Astrocyte (in vitro differentiated cells and primary cell): ENCODE data around the gene STC2. TPM values are rescaled to one million over a fixed set of nuclear protein-coding genes. Genes with fewer than 3 reads are reported as not detected.
A peak's percentile ranks its signal among the peaks of the same experiment; 100 is the strongest.
"Not testable (repeated sequence)": the region's sequence is repeated elsewhere in the genome, so short reads cannot be mapped to it uniquely, and the experiment has no call there.

Experiments used
- DNase-seq: peaks from one replicate; pipeline ENCODE4 v3.0.0-alpha.2; 2010; ENCODE audit warnings: low read depth
- FAIRE-seq: peaks from 2 replicates; lab custom pipeline; 2011; peaks lifted over from hg19 to GRCh38; lab: Jason Lieb, UNC
- H2AFZ ChIP-seq: 2 replicates; pipeline ENCODE4 v1.6.0; 2012; ENCODE audit warnings: low read depth, low read length, inconsistent platforms
- H3K27ac ChIP-seq: 2 replicates; pipeline ENCODE4 v1.5.1; 2011; ENCODE audit warnings: low read depth, low read length, inconsistent platforms
- H3K27me3 ChIP-seq: 2 replicates; pipeline ENCODE4 v1.6.0; 2011; ENCODE audit warnings: low read length, inconsistent platforms; ENCODE audit not compliant: insufficient read depth
- H3K36me3 ChIP-seq: 2 replicates; pipeline ENCODE4 v1.5.1; 2011; ENCODE audit warnings: low read length, inconsistent platforms; ENCODE audit not compliant: insufficient read depth
- H3K4me1 ChIP-seq: 2 replicates; pipeline ENCODE4 v1.5.1; 2011; ENCODE audit warnings: low read length, inconsistent platforms; ENCODE audit not compliant: insufficient read depth
- H3K4me2 ChIP-seq: 2 replicates; pipeline ENCODE4 v1.6.0; 2012; ENCODE audit warnings: low read length, inconsistent platforms
- H3K4me3 ChIP-seq: 2 replicates; pipeline ENCODE4 v1.5.1; 2011; ENCODE audit warnings: low read depth, mild to moderate bottlenecking, low read length, inconsistent platforms; ENCODE audit not compliant: insufficient read depth
- H3K79me2 ChIP-seq: 2 replicates; pipeline ENCODE4 v1.6.0; 2012; ENCODE audit warnings: mild to moderate bottlenecking, low read length, inconsistent platforms; ENCODE audit not compliant: insufficient read depth
- H3K9ac ChIP-seq: 2 replicates; pipeline ENCODE4 v1.6.0; 2012; ENCODE audit warnings: mild to moderate bottlenecking, low read length, inconsistent platforms
- H3K9me3 ChIP-seq: 2 replicates; pipeline ENCODE4 v1.5.1; 2012; ENCODE audit warnings: low read depth, mild to moderate bottlenecking, low read length, inconsistent platforms; ENCODE audit not compliant: insufficient read depth
- H4K20me1 ChIP-seq: 2 replicates; pipeline ENCODE4 v1.6.0; 2012; ENCODE audit warnings: low read length, inconsistent platforms; ENCODE audit not compliant: insufficient read depth
- H3K27ac Mint-ChIP-seq: one replicate; pipeline ENCODE4 v1.8.0; 2021; ENCODE audit warnings: mild to moderate bottlenecking, mixed read lengths; ENCODE audit not compliant: unreplicated experiment
- H3K27me3 Mint-ChIP-seq: one replicate; pipeline ENCODE4 v1.8.0; 2021; ENCODE audit warnings: low read depth, mixed read lengths; ENCODE audit not compliant: unreplicated experiment
- H3K36me3 Mint-ChIP-seq: one replicate; pipeline ENCODE4 v1.8.0; 2021; ENCODE audit warnings: low read depth, mixed read lengths; ENCODE audit not compliant: unreplicated experiment
- H3K4me1 Mint-ChIP-seq: one replicate; pipeline ENCODE4 v1.8.0; 2021; ENCODE audit warnings: low read depth, mixed read lengths; ENCODE audit not compliant: unreplicated experiment
- H3K4me3 Mint-ChIP-seq: one replicate; pipeline ENCODE4 v1.8.0; 2021; ENCODE audit warnings: mild to moderate bottlenecking, moderate library complexity, mixed read lengths; ENCODE audit not compliant: unreplicated experiment
- H3K9me3 Mint-ChIP-seq: one replicate; pipeline ENCODE4 v1.8.0; 2021; ENCODE audit warnings: mild to moderate bottlenecking, mixed read lengths; ENCODE audit not compliant: unreplicated experiment
- EZH2 ChIP-seq: IDR thresholded peaks from 2 replicates; pipeline ENCODE4 v1.6.1; 2012; ENCODE audit warnings: mild to moderate bottlenecking, low read length, inconsistent platforms; ENCODE audit not compliant: insufficient read depth
- total RNA-seq: library from RNA; stranded (reverse); gene quantifications from 2 replicates; pipeline ENCODE4 v1.2.1, GENCODE V29; 2021
- TF ChIP-seq, protein P1 (sequence below): IDR thresholded peaks from 2 replicates; pipeline ENCODE4 v1.5.1; 2011; ENCODE audit warnings: low read depth, mild to moderate bottlenecking, inconsistent platforms, low read length, moderate library complexity; ENCODE audit not compliant: insufficient read depth

The STC2 gene
- total RNA-seq, 1 donor from 2014 or later: 206 TPM

DNA sequence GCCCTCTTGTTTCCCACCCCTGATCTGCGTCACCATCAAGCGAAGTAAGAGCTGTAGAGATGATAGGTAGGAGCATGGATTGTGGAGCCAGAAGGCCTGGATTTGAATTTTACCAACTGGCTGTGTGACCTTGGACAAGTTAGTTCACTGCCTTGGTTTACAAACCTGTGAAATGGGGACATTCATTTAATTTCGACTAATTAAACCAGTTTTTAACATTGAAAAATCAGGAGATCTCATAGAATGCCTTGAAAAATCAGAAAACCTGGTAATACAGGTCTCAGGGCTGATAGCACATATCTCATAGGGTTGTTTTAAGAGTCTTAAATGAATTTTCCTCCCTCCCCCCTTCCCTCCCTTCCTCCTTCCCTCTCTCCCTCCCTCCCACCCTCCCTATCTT is 38.8 kb downstream of the STC2 start:
- Histone ChIP-seq H3K4me1 (peaks cover 14% of the 10 kb centered on the region), H4K20me1 (no peaks in the 10 kb centered on the region), H3K79me2 (no peaks in the 10 kb centered on the region), H3K27me3 (peaks cover 4% of the 10 kb centered on the region), H3K9me3 (peaks cover 3% of the 10 kb centered on the region), H3K4me3 (no peak overlapping the region), H3K27ac (no peak overlapping the region), H3K9ac (no peak overlapping the region), H2AFZ (no peak overlapping the region), H3K4me2 (no peak overlapping the region), H3K36me3 (no peaks in the 10 kb centered on the region)
- Mint-ChIP-seq H3K9me3 (no peaks in the 10 kb centered on the region), H3K36me3 (peaks cover 2% of the 10 kb centered on the region), H3K27ac (no peak overlapping the region), H3K4me3 (no peak overlapping the region), H3K27me3 (peaks cover 30% of the 10 kb centered on the region), H3K4me1 (peaks cover 10% of the 10 kb centered on the region)
- TF ChIP-seq EZH2: no peak
- TF ChIP-seq, protein P1, sequence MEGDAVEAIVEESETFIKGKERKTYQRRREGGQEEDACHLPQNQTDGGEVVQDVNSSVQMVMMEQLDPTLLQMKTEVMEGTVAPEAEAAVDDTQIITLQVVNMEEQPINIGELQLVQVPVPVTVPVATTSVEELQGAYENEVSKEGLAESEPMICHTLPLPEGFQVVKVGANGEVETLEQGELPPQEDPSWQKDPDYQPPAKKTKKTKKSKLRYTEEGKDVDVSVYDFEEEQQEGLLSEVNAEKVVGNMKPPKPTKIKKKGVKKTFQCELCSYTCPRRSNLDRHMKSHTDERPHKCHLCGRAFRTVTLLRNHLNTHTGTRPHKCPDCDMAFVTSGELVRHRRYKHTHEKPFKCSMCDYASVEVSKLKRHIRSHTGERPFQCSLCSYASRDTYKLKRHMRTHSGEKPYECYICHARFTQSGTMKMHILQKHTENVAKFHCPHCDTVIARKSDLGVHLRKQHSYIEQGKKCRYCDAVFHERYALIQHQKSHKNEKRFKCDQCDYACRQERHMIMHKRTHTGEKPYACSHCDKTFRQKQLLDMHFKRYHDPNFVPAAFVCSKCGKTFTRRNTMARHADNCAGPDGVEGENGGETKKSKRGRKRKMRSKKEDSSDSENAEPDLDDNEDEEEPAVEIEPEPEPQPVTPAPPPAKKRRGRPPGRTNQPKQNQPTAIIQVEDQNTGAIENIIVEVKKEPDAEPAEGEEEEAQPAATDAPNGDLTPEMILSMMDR: no peak
- DNase-seq (no peak), FAIRE-seq (no peak)

DNA sequence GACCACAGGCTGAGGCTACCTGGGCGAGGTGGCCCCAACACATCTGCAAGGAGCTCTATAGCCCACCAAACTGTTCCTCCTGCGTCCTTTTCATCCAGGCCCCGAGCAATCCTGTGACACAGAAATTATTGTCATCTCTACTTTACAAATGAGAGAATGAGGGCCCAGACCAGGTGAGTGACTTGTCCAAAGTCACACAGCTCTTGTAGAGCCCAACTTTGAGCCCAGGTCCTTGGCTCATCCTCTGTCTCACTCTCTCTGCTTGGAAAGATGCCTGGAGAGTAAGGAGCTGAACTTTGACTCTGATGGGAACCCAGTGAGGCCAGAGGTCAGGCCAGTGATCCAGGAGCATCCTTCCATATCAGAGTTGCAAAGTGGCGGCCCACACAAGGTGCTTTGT is 39.6 kb downstream of the STC2 start:
- H3K36me3 Mint-ChIP-seq: peaks cover 2% of the 10 kb centered on the region
- H3K9me3 ChIP-seq: peaks cover 3% of the 10 kb centered on the region
- no peak for FAIRE-seq
- no peak overlapping the region for H2AFZ ChIP-seq
- no peaks in the 10 kb centered on the region for H3K79me2 ChIP-seq
- peaks cover 34% of the 10 kb centered on the region for H3K27me3 Mint-ChIP-seq
- peaks cover 6% of the 10 kb centered on the region for H3K4me1 Mint-ChIP-seq
- no peak overlapping the region for H3K9ac ChIP-seq
- TF ChIP-seq, protein P1: no peak
- no peak for TF ChIP-seq EZH2
- H3K4me3 Mint-ChIP-seq: no peak overlapping the region
- no peak for DNase-seq
- no peak overlapping the region for H3K4me3 ChIP-seq
- H3K4me2 ChIP-seq: no peak overlapping the region
- H3K9me3 Mint-ChIP-seq: no peaks in the 10 kb centered on the region
- H3K27ac Mint-ChIP-seq: no peak overlapping the region
- no peak overlapping the region for H3K27ac ChIP-seq
- no peaks in the 10 kb centered on the region for H3K36me3 ChIP-seq
- no peaks in the 10 kb centered on the region for H4K20me1 ChIP-seq
- H3K4me1 ChIP-seq: peaks cover 11% of the 10 kb centered on the region
- peaks cover 4% of the 10 kb centered on the region for H3K27me3 ChIP-seq

DNA sequence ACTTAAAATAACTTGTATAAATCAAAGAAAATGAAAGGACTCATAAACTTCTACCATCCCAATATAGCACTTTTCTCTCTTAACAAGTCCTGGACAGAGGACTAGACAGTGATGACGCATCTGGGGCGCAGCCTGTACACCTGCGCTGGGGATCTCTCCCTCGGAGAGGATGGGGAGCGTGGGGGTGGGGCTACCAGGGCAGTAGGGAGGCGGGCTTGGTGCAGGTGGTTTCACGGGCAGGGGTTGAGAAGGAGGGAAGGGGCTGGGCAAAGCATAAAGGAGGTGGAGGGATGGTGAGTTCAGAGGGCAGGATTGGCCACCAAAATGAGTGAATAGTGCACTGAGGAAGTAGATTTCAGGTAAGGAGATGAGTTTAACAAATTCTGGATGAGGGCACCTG is 41.1 kb downstream of the STC2 start:
- no peak overlapping the region for H2AFZ ChIP-seq
- H3K27me3 Mint-ChIP-seq: peaks cover 47% of the 10 kb centered on the region

DNA sequence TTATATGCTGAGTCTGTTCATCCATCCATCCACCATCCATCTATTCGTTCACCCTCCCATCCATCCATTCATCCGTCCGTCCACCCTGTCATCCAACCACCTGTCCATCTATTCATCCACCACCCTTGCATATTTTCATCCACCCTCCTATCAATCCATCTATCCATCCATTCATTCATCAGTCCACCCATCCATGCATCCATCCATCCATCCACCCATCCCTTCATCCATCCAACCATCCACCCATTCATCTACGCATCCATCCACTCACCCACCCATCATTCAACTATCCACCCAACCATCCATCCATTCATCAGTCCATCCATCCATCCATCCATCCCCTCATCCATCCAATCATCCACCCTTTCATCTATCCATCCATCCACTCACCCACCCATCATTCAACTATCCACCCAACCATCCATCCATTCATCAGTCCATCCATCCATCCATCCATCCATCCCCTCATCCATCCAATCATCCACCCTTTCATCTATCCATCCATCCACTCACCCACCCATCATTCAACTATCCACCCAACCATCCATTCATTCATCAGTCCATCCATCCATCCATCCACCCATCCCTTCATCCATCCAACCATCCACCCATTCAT is 43.8 kb downstream of the STC2 start:
- H3K27ac ChIP-seq: not testable (repeated sequence)
- peak overlapping the region; percentile 80 for H3K4me2 ChIP-seq

More for the DNA sequence above, 41.1 kb downstream of the STC2 start:
- no peak for FAIRE-seq
- no peak for DNase-seq
- no peaks in the 10 kb centered on the region for H3K36me3 ChIP-seq
- Mint-ChIP-seq H3K27ac (no peak overlapping the region), H3K9me3 (no peaks in the 10 kb centered on the region), H3K36me3 (no peaks in the 10 kb centered on the region), H3K4me3 (no peak overlapping the region), H3K4me1 (peaks cover under 1% of the 10 kb centered on the region)
- TF ChIP-seq EZH2: no peak
- TF ChIP-seq, protein P1: no peak
- no peak overlapping the region for H3K4me3 ChIP-seq
- no peak overlapping the region for H3K27ac ChIP-seq
- H3K9me3 ChIP-seq: peaks cover 3% of the 10 kb centered on the region
- peaks cover 10% of the 10 kb centered on the region for H3K4me1 ChIP-seq
- no peaks in the 10 kb centered on the region for H4K20me1 ChIP-seq
- H3K27me3 ChIP-seq: peaks cover 10% of the 10 kb centered on the region
- H3K79me2 ChIP-seq: no peaks in the 10 kb centered on the region
- no peak overlapping the region for H3K9ac ChIP-seq
- no peak overlapping the region for H3K4me2 ChIP-seq

More for the DNA sequence above, 43.8 kb downstream of the STC2 start:
- not testable (repeated sequence) for H3K4me3 Mint-ChIP-seq, DNase-seq, H3K4me1 ChIP-seq, H3K36me3 ChIP-seq, H3K79me2 ChIP-seq, H3K4me3 ChIP-seq, H3K4me1 Mint-ChIP-seq, H4K20me1 ChIP-seq, H3K27ac Mint-ChIP-seq, H3K9me3 ChIP-seq, H3K9ac ChIP-seq, H3K36me3 Mint-ChIP-seq, FAIRE-seq, H3K9me3 Mint-ChIP-seq
- peaks cover 54% of the 10 kb centered on the region for H3K27me3 Mint-ChIP-seq
- Histone ChIP-seq H2AFZ (peak overlapping the region; percentile 77), H3K27me3 (peaks cover 25% of the 10 kb centered on the region)
